ENCODE measurements around the gene E4F1.
"Not testable (repeated sequence)": the region's sequence is repeated elsewhere in the genome, so short reads cannot be mapped to it uniquely, and the experiment has no call there.

E4F1 gene

GRCh38 chr16:2189252-2189893 lies 34.0 kb upstream of the E4F1 start:
- DNase-seq (ENCODE audit: low read depth in 3 of 3) = no peak

GRCh38 chr16:2190002-2190658 lies 33.3 kb upstream of the E4F1 start:
- no peak for DNase-seq (ENCODE audit: low read depth in 3 of 3)

DNA sequence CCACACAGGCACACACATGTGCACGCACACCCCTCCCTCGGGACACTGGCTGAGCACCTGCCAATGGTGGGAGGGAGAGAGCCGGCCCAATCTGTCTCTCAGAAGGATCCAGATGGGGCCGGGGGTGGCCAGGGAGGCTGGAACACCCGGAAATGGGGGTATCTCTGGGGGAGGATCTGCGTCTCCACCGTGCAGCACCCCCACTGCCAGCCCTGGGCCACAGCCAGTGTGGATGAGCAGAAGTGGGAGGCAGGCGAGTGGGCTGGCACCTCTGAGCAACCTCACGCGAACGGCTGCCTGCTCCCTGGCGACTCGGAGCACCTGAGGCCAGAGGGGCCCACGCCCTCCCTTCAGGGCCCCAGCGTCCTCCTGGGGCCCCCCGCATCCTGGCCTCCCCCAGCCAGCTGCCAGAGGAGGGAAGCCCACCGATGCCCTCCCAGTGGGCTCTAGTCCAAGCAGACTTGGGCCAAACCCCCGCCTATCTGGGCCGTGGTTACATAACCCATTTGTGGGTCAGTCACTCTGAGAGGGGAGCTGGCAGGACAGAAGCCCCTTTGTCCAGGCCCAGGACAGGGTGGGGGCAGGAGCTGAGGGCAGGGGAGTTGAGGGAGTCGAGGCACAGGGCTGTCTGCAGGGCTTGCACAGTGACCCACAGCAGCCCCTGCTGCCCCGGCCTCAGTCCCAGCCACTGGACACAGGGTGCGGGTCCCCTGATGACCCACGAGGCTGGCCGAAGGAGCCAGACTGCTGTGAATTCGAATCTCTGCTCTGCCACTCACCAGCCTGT lies 32.5 kb upstream of the E4F1 start:
- no peak for DNase-seq (ENCODE audit: low read depth in 3 of 3)

DNA sequence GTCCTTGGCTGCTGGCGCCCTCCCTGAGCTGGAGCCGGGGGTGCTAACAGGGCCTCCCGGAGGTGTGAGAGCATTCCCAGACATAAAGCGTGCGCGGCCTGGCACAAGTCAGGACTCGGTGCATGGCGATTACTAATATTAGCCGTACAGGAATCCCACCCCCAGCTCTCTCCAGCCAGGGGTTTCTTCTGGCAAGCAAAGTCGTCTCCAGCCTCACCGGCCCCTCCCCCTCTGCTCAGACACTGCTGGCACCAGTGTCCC lies 32.0 kb upstream of the E4F1 start:
- DNase-seq (ENCODE audit: low read depth in 3 of 3) = no peak

DNA sequence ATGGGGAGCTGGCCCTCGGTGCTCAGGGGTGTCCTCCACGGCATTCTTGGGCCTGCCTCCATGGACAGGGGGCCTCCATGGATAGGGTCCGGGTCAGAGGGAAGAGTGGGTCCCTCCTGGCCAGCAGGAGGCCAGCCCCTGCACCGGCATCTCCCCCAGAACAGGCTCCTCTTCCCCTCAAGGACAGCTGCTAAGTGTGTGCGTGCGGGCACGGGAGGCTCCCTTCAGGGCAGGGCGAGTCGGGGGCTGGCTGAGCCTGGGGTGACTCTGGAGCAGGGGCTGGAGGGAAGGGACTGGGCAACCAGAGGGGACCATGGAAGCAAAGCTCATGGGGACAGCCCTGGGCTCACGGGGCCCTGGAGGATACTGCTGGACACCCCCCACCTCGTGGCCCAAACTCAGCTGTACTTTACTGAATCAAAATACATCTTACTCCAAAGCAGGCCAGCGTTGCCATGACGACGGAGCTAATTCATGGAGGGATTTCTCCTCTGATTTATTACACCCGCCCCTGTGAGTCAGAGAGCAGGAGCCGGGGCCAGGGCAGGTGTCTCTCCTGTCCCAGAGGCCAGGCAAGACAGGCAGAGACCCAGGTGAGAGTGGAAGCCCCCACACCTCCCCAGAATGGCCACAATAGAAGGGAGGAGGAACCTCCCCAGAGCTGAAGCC lies 29.1 kb upstream of the E4F1 start:
- DNase-seq (ENCODE audit: low read depth in 3 of 3) = no peak

GRCh38 chr16:2194852-2195321 lies 28.5 kb upstream of the E4F1 start:
- no peak for DNase-seq (ENCODE audit: low read depth in 3 of 3)

GRCh38 chr16:2195322-2196161 lies 27.8 kb upstream of the E4F1 start:
- DNase-seq (ENCODE audit: low read depth in 3 of 3) = no peak

GRCh38 chr16:2196162-2196980 lies 27.0 kb upstream of the E4F1 start, which contains the start of gene CASKIN1:
TSS of gene CASKIN1 (minus strand) at chr16:2196605. CDS start at chr16:2196432, 173 bp downstream.
- DNase-seq (ENCODE audit: low read depth in 3 of 3) = no peak

DNA sequence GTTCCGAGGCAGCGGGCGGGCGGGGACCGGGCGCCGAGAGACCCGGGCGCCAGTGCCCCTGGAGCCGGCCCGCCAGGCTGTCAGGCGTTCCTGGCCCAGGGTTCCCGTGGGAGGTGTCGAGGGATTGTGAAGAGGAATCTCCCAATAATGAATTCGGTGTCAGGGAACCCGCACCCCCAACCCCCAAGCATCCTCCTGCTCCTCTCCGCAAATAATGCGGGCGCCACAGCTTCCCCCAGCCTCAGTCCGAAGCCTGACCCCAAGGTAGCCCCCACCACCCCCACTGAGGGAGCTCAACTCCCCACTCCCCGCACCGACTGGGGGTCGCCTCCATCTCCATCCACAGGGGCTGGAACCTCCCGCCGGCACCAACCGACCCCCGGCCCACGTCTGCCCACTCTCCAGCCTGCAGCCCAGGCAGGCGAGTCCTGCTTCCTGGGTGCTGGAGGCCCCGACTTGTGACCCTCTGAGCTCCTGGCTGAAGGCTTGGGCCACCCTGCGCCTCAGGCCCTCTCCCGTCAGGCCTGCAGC lies 26.3 kb upstream of the E4F1 start:
- no peak for DNase-seq (ENCODE audit: low read depth in 3 of 3)

- DNase-seq (ENCODE audit: low read depth in 3 of 3) = no peak
Measured at GRCh38 chr16:2197765-2198164, 25.6 kb upstream of the E4F1 start.

GRCh38 chr16:2198283-2198682 lies 25.1 kb upstream of the E4F1 start:
- DNase-seq (ENCODE audit: low read depth in 3 of 3) = no peak

- no peak for DNase-seq (ENCODE audit: low read depth in 3 of 3)
Measured at GRCh38 chr16:2199095-2199494, 24.3 kb upstream of the E4F1 start.

DNA sequence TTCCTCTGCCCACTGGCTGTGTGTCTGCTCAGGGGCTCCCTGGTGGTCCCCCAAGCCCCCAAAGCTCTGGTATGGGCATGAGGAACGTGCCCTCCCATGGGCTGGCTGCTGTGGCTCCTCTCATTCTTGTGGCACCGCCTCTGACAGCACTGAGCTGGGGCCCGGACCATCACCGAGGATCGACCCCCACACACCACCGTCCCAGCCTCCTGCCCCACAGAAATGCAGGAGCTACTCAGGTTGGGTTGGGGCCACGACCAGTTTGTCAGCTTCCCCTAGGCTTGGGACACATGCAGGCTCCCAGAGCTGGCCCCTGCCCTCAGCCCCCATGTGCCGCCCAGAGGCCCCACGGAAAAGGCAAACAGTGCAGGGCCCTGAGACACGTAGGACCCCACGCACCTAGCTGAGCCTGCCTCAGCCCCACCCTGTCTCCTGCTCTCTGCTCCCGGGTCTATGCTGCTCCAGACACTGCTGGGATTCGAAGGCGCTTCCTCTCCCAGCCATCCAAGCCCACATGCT lies 23.7 kb upstream of the E4F1 start:
- no peak for DNase-seq (ENCODE audit: low read depth in 3 of 3)

DNA sequence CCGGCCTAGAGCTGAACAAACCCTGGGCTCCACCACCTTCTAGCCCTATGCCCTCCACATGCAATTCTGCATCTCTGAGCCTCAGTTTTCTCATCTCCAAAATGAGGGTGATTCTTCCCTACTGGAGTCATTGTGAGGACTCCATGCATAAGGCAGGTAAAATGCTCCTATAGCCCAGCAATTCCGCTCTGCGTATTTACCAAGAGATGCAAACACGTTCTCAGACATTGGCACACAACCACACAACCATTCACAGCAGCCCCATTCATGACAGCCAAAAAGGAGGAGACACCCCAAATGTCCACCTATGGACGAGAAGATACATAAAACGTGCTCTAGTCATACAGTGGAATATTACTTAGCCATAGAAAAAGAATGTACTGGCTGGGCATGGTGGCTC lies 23.1 kb upstream of the E4F1 start:
- DNase-seq (ENCODE audit: low read depth in 3 of 3) = no peak

GRCh38 chr16:2203119-2203688 lies 20.2 kb upstream of the E4F1 start:
- DNase-seq (ENCODE audit: low read depth in 3 of 3) = not testable (repeated sequence)

DNA sequence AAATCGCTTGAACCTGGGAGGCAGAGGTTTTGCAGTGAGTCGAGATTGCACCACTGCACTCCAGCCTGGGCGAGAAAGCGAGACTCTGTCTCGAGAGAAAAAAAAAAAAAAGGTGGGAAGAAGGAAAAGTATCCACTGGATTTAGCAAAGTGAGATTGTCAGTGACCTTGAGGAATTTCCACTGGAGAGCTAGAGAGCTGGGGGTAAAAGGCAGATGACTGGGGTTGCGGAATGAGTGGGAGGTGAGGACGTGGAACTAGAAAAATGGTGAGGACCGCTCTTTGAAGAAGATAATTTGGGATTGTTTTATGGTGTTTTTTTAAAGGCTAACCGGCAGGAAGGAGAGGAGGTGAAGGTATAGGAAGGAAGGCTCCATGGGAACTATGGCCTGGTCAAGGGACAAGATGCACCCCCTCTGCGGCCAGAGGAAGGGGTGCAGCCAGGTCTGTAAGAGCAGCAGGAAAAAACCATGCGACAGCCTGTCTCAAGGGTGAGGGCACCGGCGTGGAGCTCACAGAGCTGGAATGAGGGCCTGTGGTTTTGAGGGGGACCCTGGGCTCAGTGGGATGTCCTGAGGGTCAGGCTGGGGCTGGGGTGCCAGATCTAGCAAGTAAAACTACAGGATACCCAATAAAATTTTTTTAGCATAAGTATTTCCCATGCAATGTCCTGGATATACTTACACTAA lies 18.8 kb upstream of the E4F1 start:
- no peak for DNase-seq (ENCODE audit: low read depth in 3 of 3)

DNA sequence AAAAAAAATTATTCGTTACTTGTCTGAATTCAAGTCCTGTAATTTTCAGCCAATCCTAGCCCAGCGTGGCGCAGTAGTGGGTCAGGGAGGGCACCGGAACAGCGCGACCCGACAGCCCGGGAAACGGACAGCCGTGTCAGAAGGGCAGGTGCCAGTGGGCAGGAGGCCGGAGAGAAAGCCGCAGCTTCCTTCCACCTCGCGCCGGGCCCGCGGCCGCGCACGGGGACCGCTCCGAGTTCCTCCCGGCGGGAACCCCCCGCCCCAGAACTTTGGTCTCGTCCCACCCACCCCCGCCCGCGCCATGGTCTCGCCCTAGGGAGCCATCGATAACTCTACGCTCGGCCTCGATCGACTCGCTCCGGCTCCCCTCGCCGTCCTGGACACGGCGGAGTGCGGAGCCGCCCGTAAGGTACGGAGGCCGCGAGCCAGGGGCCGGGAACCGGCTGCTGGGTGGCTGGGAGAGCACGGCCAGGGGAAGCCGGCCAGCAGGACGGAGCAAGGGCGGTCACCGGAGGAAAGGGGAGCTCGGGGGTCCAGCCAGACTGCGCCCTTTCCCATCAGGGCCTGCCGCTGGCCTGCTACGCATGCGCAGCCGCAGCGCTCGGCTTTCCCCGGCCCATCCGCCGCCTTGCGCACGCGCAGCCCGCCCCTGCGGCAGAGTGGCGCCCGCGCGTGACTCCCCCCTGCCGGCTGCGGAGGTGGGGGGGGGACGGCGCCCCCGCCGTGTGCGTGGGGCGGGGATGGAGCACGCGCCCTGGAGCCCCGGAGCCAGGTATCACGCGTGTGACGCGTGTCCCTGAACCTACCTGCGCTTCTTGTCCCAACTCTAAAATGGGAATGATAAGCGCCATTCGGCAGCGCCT lies 18.1 kb upstream of the E4F1 start, which contains the start of gene MLST8:
Gene MLST8, plus strand, starts transcription at position 351 of the 863 bp plus-strand sequence. CDS start 632 bp downstream, outside the sequence.
- DNase-seq (ENCODE audit: low read depth in 3 of 3) = peak; percentile 69 to 87 (median 70)

- no peak for DNase-seq (ENCODE audit: low read depth in 3 of 3)
Measured at GRCh38 chr16:2205967-2206313, 17.5 kb upstream of the E4F1 start.
